Chondrocyte (in vitro differentiated cells): ENCODE results near the gene GPR176. TPM values are rescaled to one million over a fixed set of nuclear protein-coding genes. Genes with fewer than 3 reads are reported as not detected.
A peak's percentile ranks its signal among the peaks of the same experiment; 100 is the strongest.

Experiments
- DNase-seq: peaks from one replicate; pipeline ENCODE4 v3.0.0; 2021; ENCODE audit warnings: mixed read lengths, low spot score
- H3K27ac Mint-ChIP-seq: one replicate; pipeline ENCODE4 v1.8.0; 2021; ENCODE audit warnings: mild to moderate bottlenecking, moderate library complexity, mixed read lengths; ENCODE audit not compliant: unreplicated experiment
- H3K27me3 Mint-ChIP-seq: 2 replicates; pipeline ENCODE4 v1.8.0; 2021; ENCODE audit warnings: low read depth, mixed read lengths
- H3K36me3 Mint-ChIP-seq: 2 replicates; pipeline ENCODE4 v1.8.0; 2021; ENCODE audit warnings: low read depth, mixed read lengths
- H3K4me1 Mint-ChIP-seq: 2 replicates; pipeline ENCODE4 v1.8.0; 2021; ENCODE audit warnings: low read depth, mild to moderate bottlenecking, mixed read lengths
- H3K4me3 Mint-ChIP-seq: one replicate; pipeline ENCODE4 v1.8.0; 2021; ENCODE audit warnings: mild to moderate bottlenecking, moderate library complexity, mixed read lengths; ENCODE audit not compliant: unreplicated experiment
- H3K9me3 Mint-ChIP-seq: 2 replicates; pipeline ENCODE4 v1.8.0; 2021; ENCODE audit warnings: low read depth, mixed read lengths
- CTCF ChIP-seq: fragments of 200-600 bp; sonication (generic); IDR thresholded peaks from 2 replicates; pipeline ENCODE4 v1.5.0; 2021; ENCODE audit warnings: antibody characterized with exemption, mild to moderate bottlenecking, moderate library complexity
- total RNA-seq: library from RNA; stranded (reverse); gene quantifications from 3 replicates; pipeline ENCODE4 v1.2.1, GENCODE V29; 2021

The GPR176 gene
- total RNA-seq, 1 donor from 2014 or later = 31.1 TPM

- peaks cover 18% of the 10 kb centered on the region for H3K36me3 Mint-ChIP-seq
- no peaks in the 10 kb centered on the region for H3K27me3 Mint-ChIP-seq
- H3K9me3 Mint-ChIP-seq = no peaks in the 10 kb centered on the region
- no peak overlapping the region for H3K27ac Mint-ChIP-seq
- no peak for TF ChIP-seq CTCF
- no peak for DNase-seq
- H3K4me1 Mint-ChIP-seq = no peaks in the 10 kb centered on the region
- H3K4me3 Mint-ChIP-seq = no peak overlapping the region
Observed at GRCh38 chr15:39803016-39803415, 117.0 kb downstream of the GPR176 start.

GRCh38 chr15:39801641-39802309, 118.3 kb downstream of the GPR176 start:
- H3K4me1 Mint-ChIP-seq = no peaks in the 10 kb centered on the region
- H3K27ac Mint-ChIP-seq = no peak overlapping the region
- DNase-seq = no peak
- peak; percentile 70 for TF ChIP-seq CTCF
- peaks cover 18% of the 10 kb centered on the region for H3K36me3 Mint-ChIP-seq
- H3K9me3 Mint-ChIP-seq = no peaks in the 10 kb centered on the region
- no peaks in the 10 kb centered on the region for H3K27me3 Mint-ChIP-seq
- no peak overlapping the region for H3K4me3 Mint-ChIP-seq

DNA sequence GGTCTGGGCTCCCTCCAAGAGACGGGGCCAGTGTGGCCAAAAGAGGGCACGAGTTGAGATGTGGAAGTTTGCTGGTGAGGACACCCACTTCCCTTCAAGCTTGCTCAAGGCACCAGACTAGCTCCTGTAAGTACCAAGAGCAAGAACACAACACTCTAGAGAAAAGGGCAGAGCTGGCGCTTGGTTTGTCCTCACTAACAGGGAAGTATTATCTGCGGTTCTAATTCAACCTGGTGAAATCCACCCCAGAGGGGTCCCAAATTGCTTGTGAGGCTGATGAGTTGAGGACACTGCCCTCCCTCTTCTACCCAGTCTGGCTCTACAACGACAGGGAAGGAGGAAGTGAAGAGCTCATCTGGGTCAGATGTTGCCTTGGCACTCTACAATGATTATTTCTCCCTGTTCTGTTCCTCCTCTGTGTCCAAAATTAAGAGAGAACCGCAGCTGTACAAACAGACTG, 120.5 kb downstream of the GPR176 start:
- Mint-ChIP-seq H3K4me1 (no peaks in the 10 kb centered on the region), H3K4me3 (no peak overlapping the region), H3K27me3 (no peaks in the 10 kb centered on the region), H3K9me3 (no peaks in the 10 kb centered on the region), H3K36me3 (peaks cover 18% of the 10 kb centered on the region), H3K27ac (no peak overlapping the region)
- no peak for TF ChIP-seq CTCF
- no peak for DNase-seq

GRCh38 chr15:39798382-39798781, 121.7 kb downstream of the GPR176 start:
- no peak overlapping the region for H3K27ac Mint-ChIP-seq
- no peaks in the 10 kb centered on the region for H3K9me3 Mint-ChIP-seq
- H3K36me3 Mint-ChIP-seq = peaks cover 18% of the 10 kb centered on the region
- DNase-seq = no peak
- H3K27me3 Mint-ChIP-seq = no peaks in the 10 kb centered on the region
- no peak overlapping the region for H3K4me3 Mint-ChIP-seq
- H3K4me1 Mint-ChIP-seq = no peaks in the 10 kb centered on the region
- no peak for TF ChIP-seq CTCF

DNA sequence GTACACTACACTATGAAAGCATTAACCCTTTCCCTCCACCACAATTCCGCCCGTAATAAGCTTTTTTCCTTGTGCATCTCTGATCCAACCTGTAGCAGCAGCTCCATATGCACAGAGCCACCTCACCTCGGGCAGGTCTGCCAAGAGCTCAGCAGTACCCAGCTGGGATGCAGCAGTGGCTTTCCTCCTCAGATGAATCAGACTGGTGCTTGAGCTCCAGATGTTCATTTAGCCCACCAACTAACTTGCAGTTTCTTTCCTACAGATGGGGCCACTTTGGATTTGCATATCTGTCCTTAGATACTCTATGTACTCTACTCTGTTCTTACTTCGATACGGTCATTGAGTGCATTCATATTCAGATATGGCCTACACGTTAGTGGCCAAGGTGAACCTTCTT, 122.7 kb downstream of the GPR176 start:
- no peak for TF ChIP-seq CTCF
- no peak overlapping the region for H3K4me3 Mint-ChIP-seq
- no peaks in the 10 kb centered on the region for H3K27me3 Mint-ChIP-seq
- no peak overlapping the region for H3K27ac Mint-ChIP-seq
- no peaks in the 10 kb centered on the region for H3K9me3 Mint-ChIP-seq
- peaks cover 7% of the 10 kb centered on the region for H3K4me1 Mint-ChIP-seq
- DNase-seq = no peak
- H3K36me3 Mint-ChIP-seq = peaks cover 18% of the 10 kb centered on the region
